ENCODE measurements around the gene SIT1.
"Not testable (repeated sequence)": the region's sequence is repeated elsewhere in the genome, so short reads cannot be mapped to it uniquely, and the experiment has no call there.

- TF ChIP-seq POLR2A (IDR thresholded peaks at IDR 0.05), result not testable (repeated sequence)
- TF ChIP-seq, protein P1, sequence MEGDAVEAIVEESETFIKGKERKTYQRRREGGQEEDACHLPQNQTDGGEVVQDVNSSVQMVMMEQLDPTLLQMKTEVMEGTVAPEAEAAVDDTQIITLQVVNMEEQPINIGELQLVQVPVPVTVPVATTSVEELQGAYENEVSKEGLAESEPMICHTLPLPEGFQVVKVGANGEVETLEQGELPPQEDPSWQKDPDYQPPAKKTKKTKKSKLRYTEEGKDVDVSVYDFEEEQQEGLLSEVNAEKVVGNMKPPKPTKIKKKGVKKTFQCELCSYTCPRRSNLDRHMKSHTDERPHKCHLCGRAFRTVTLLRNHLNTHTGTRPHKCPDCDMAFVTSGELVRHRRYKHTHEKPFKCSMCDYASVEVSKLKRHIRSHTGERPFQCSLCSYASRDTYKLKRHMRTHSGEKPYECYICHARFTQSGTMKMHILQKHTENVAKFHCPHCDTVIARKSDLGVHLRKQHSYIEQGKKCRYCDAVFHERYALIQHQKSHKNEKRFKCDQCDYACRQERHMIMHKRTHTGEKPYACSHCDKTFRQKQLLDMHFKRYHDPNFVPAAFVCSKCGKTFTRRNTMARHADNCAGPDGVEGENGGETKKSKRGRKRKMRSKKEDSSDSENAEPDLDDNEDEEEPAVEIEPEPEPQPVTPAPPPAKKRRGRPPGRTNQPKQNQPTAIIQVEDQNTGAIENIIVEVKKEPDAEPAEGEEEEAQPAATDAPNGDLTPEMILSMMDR (IDR thresholded peaks at IDR 0.05), result not testable (repeated sequence)
These were observed 38.7 kb downstream of the SIT1 start for GRCh38 chr9:35612066-35612465.
